OCI-LY1 (cell line): ENCODE measurements around the gene MINDY1.
A peak's percentile ranks its signal among the peaks of the same experiment; 100 is the strongest.

Source experiments
- H2AFZ ChIP-seq: fragments of 200-600 bp; sonication (generic), shearing (Covaris generic); 2 replicates; pipeline ENCODE4 v1.6.0; 2014; ENCODE audit warnings: antibody characterized with exemption, mild to moderate bottlenecking, low read length
- H3F3A ChIP-seq: fragments of 200-600 bp; sonication (generic), shearing (Covaris generic); 2 replicates; pipeline ENCODE4 v1.6.0; 2014; ENCODE audit warnings: mild to moderate bottlenecking, antibody characterized with exemption, low read length, moderate library complexity; ENCODE audit not compliant: insufficient read depth
- H3K27ac ChIP-seq: fragments of 200-600 bp; sonication (generic); 2 replicates; pipeline ENCODE4 v1.5.1; 2014; ENCODE audit warnings: low read length, mixed run types, mild to moderate bottlenecking, low read depth; ENCODE audit not compliant: poor library complexity, severe bottlenecking
- H3K27me3 ChIP-seq: fragments of 200-600 bp; sonication (generic); 2 replicates; pipeline ENCODE4 v1.6.0; 2014; ENCODE audit warnings: antibody characterized with exemption, mild to moderate bottlenecking, low read length, moderate library complexity; ENCODE audit not compliant: insufficient read depth
- H3K36me3 ChIP-seq: fragments of 200-600 bp; sonication (generic); 2 replicates; pipeline ENCODE4 v1.6.1; 2014; ENCODE audit warnings: mild to moderate bottlenecking, antibody characterized with exemption, low read length, moderate library complexity, mixed read lengths; ENCODE audit not compliant: insufficient read depth
- H3K4me1 ChIP-seq: fragments of 200-600 bp; sonication (generic); 2 replicates; pipeline ENCODE4 v1.5.1; 2014; ENCODE audit warnings: mild to moderate bottlenecking, low read length, moderate library complexity; ENCODE audit not compliant: insufficient read depth, severe bottlenecking
- H3K4me2 ChIP-seq: fragments of 200-600 bp; sonication (generic), shearing (Covaris generic); 2 replicates; pipeline ENCODE4 v1.6.1; 2014; ENCODE audit warnings: low read length
- H3K4me3 ChIP-seq: fragments of 200-600 bp; sonication (generic); 2 replicates; pipeline ENCODE4 v1.5.1; 2014; ENCODE audit warnings: low read length, low read depth, mild to moderate bottlenecking, mixed read lengths; ENCODE audit not compliant: poor library complexity, severe bottlenecking
- H3K79me2 ChIP-seq: fragments of 200-600 bp; shearing (Covaris generic); 2 replicates; pipeline ENCODE4 v1.6.1; 2016; ENCODE audit warnings: mixed run types, low read length, mixed read lengths; ENCODE audit not compliant: insufficient read depth
- H3K9ac ChIP-seq: fragments of 200-600 bp; sonication (generic), shearing (Covaris generic); 2 replicates; pipeline ENCODE4 v1.6.1; 2014; ENCODE audit warnings: mild to moderate bottlenecking, low read length, mixed read lengths
- H3K9me2 ChIP-seq: fragments of 200-600 bp; sonication (generic), shearing (Covaris generic); 2 replicates; pipeline ENCODE4 v1.6.1; 2014; ENCODE audit warnings: low read depth, mild to moderate bottlenecking, low read length, mixed read lengths
- H3K9me3 ChIP-seq: fragments of 200-600 bp; shearing (Covaris generic); 2 replicates; pipeline ENCODE4 v1.6.1; 2014; ENCODE audit warnings: low read length, mixed read lengths
- H4K20me1 ChIP-seq: fragments of 200-600 bp; sonication (generic), shearing (Covaris generic); 2 replicates; pipeline ENCODE4 v1.6.0; 2016; ENCODE audit warnings: mild to moderate bottlenecking, low read length; ENCODE audit not compliant: insufficient read depth
- EZH2 ChIP-seq: fragments of 200-600 bp; sonication (generic), shearing (Covaris generic); IDR thresholded peaks from 2 replicates; pipeline ENCODE4 v1.8.0; 2017; ENCODE audit warnings: borderline replicate concordance, mixed run types, mild to moderate bottlenecking, antibody characterized with exemption, low read length, moderate library complexity, mixed read lengths
- TF ChIP-seq, protein P1 (sequence below): fragments of 200-600 bp; sonication (generic), shearing (Covaris generic); IDR thresholded peaks from 2 replicates; pipeline ENCODE4 v1.5.1; 2017; ENCODE audit warnings: mild to moderate bottlenecking, antibody characterized with exemption, low read length, moderate library complexity, mixed read lengths

The MINDY1 gene

DNA sequence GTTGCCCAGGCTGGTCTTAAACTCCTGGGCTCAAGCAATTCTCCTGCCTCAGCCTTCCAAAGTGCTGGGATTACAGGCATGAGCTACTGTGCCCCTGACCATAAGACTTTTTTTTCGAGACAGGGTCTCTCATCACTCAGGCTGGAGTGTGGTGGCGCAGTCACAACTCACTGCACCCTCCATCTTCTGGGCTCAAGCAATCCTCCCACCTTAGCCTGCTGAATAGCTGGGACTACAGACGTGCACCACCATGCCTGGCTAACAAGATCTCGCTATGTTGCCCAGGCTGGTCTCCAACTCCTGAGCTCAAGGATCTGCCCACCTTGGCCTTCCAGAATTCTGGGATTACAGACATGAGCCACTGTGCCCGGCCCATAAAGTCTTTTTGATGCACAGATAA, 42.8 kb upstream of the MINDY1 start:
- H3K9me3 ChIP-seq, result no peaks in the 10 kb centered on the region
- TF ChIP-seq EZH2, result no peak
- TF ChIP-seq, protein P1, sequence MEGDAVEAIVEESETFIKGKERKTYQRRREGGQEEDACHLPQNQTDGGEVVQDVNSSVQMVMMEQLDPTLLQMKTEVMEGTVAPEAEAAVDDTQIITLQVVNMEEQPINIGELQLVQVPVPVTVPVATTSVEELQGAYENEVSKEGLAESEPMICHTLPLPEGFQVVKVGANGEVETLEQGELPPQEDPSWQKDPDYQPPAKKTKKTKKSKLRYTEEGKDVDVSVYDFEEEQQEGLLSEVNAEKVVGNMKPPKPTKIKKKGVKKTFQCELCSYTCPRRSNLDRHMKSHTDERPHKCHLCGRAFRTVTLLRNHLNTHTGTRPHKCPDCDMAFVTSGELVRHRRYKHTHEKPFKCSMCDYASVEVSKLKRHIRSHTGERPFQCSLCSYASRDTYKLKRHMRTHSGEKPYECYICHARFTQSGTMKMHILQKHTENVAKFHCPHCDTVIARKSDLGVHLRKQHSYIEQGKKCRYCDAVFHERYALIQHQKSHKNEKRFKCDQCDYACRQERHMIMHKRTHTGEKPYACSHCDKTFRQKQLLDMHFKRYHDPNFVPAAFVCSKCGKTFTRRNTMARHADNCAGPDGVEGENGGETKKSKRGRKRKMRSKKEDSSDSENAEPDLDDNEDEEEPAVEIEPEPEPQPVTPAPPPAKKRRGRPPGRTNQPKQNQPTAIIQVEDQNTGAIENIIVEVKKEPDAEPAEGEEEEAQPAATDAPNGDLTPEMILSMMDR, result no peak
- H4K20me1 ChIP-seq, result no peaks in the 10 kb centered on the region
- H2AFZ ChIP-seq, result no peak overlapping the region
- H3K9ac ChIP-seq, result no peak overlapping the region
- peaks cover 13% of the 10 kb centered on the region; the same call in 1 of the 2 replicates for H3F3A ChIP-seq
- H3K36me3 ChIP-seq, result peaks cover 47% of the 10 kb centered on the region
- H3K27me3 ChIP-seq, result no peaks in the 10 kb centered on the region
- no peak overlapping the region for H3K4me3 ChIP-seq
- H3K4me2 ChIP-seq, result no peak overlapping the region
- no peaks in the 10 kb centered on the region for H3K79me2 ChIP-seq
- no peaks in the 10 kb centered on the region for H3K9me2 ChIP-seq
- peaks cover 17% of the 10 kb centered on the region for H3K4me1 ChIP-seq
- no peak overlapping the region for H3K27ac ChIP-seq

DNA sequence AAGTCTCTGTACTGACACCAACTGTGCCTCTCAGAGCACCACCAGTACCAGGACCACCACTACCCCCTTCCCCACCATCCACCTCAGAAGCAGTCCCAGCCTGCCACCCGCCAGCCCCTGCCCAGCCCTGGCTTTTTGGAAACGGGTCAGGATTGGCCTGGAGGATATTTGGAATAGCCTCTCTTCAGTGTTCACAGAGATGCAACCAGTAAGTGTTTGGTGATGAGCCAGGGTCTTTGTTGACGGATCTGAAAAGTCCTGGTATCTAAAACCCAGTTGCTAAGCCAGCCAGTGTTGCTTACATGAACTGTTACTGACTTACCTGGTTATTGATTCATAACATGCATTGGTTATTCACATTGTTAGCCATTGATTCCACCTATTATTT, 41.9 kb upstream of the MINDY1 start:
- no peaks in the 10 kb centered on the region for H3K79me2 ChIP-seq
- no peaks in the 10 kb centered on the region for H3K9me2 ChIP-seq
- peaks cover 17% of the 10 kb centered on the region for H3K4me1 ChIP-seq
- no peaks in the 10 kb centered on the region for H3K27me3 ChIP-seq
- peaks cover 13% of the 10 kb centered on the region; the same call in 1 of the 2 replicates for H3F3A ChIP-seq
- peak overlapping the region; percentile 81 for H3K4me3 ChIP-seq
- H3K4me2 ChIP-seq, result peak overlapping the region; percentile 93
- H4K20me1 ChIP-seq, result no peaks in the 10 kb centered on the region
- H3K27ac ChIP-seq, result no peak overlapping the region
- peak overlapping the region; percentile 81; the same call in 1 of the 2 replicates for H3K9ac ChIP-seq
- TF ChIP-seq EZH2, result no peak
- TF ChIP-seq, protein P1, result 0 out of 2 replicates have a peak, but pooled peaks have one; percentile 12
- peaks cover 38% of the 10 kb centered on the region for H3K36me3 ChIP-seq
- H2AFZ ChIP-seq, result no peak overlapping the region
- no peaks in the 10 kb centered on the region for H3K9me3 ChIP-seq

DNA sequence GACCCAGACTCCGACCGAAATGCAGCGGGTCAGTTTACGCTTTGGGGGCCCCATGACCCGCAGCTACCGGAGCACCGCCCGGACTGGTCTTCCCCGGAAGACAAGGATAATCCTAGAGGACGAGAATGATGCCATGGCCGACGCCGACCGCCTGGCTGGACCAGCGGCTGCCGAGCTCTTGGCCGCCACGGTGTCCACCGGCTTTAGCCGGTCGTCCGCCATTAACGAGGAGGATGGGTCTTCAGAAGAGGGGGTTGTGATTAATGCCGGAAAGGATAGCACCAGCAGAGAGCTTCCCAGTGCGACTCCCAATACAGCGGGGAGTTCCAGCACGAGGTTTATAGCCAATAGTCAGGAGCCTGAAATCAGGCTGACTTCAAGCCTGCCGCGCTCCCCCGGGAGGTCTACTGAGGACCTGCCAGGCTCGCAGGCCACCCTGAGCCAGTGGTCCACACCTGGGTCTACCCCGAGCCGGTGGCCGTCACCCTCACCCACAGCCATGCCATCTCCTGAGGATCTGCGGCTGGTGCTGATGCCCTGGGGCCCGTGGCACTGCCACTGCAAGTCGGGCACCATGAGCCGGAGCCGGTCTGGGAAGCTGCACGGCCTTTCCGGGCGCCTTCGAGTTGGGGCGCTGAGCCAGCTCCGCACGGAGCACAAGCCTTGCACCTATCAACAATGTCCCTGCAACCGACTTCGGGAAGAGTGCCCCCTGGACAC, 41.4 kb upstream of the MINDY1 start:
- Histone ChIP-seq H3K27me3 (no peaks in the 10 kb centered on the region), H2AFZ (peak overlapping the region; percentile 27), H4K20me1 (no peaks in the 10 kb centered on the region), H3K36me3 (peaks cover 33% of the 10 kb centered on the region), H3K27ac (no peak overlapping the region), H3K9me2 (no peaks in the 10 kb centered on the region), H3K9me3 (no peaks in the 10 kb centered on the region), H3K79me2 (no peaks in the 10 kb centered on the region), H3K4me2 (peak overlapping the region; percentile 93), H3K9ac (peak overlapping the region; percentile 81), H3K4me1 (peaks cover 17% of the 10 kb centered on the region), H3K4me3 (peak overlapping the region; percentile 81), H3F3A (peaks cover 13% of the 10 kb centered on the region; the same call in 1 of the 2 replicates)
- no peak for TF ChIP-seq EZH2
- TF ChIP-seq, protein P1, result peak; percentile 60
